Measurements from ENCODE around the gene TUBA1B.
"Not testable (repeated sequence)": the region's sequence is repeated elsewhere in the genome, so short reads cannot be mapped to it uniquely, and the experiment has no call there.

- not testable (repeated sequence) for TF ChIP-seq CTCF (IDR thresholded peaks at IDR 0.05; ENCODE audit: insufficient read depth, low read depth, low read length); EZH2 (IDR thresholded peaks at IDR 0.05; ENCODE audit: insufficient read depth, low read length)
These were observed 3.2 kb downstream of the TUBA1B start for GRCh38 chr12:49127971-49128370.

Data from astrocyte (in vitro differentiated cells and primary cell).